Measurements from ENCODE around the gene MACROD2.
"Not testable (repeated sequence)": the region's sequence is repeated elsewhere in the genome, so short reads cannot be mapped to it uniquely, and the experiment has no call there.

The MACROD2 gene

DNA sequence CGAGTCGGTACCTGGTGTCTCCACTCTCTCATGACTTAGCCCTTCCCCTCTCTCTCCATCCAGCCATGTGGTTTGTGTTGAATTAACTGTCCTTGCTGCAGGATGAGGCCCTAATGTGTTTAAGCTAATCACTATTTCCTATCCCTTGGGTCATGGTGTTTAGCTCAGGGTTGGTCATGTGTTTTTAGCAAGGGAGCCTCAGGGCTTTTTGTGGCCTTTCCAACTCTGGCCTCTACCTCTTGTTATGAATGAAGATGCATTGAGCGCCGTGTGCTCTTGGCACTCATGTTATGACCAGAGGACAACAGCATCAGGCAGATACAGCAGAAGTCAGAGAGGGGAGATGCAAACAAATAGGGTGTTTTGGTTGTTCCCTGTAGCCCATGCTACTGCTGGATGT is 1016.3 kb downstream of the MACROD2 start:
- no peak for DNase-seq (ENCODE audit: low spot score)
- TF ChIP-seq, protein P1, sequence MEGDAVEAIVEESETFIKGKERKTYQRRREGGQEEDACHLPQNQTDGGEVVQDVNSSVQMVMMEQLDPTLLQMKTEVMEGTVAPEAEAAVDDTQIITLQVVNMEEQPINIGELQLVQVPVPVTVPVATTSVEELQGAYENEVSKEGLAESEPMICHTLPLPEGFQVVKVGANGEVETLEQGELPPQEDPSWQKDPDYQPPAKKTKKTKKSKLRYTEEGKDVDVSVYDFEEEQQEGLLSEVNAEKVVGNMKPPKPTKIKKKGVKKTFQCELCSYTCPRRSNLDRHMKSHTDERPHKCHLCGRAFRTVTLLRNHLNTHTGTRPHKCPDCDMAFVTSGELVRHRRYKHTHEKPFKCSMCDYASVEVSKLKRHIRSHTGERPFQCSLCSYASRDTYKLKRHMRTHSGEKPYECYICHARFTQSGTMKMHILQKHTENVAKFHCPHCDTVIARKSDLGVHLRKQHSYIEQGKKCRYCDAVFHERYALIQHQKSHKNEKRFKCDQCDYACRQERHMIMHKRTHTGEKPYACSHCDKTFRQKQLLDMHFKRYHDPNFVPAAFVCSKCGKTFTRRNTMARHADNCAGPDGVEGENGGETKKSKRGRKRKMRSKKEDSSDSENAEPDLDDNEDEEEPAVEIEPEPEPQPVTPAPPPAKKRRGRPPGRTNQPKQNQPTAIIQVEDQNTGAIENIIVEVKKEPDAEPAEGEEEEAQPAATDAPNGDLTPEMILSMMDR (IDR thresholded peaks at IDR 0.05; ENCODE audit: extremely low read depth, missing control alignments) = no peak

DNA sequence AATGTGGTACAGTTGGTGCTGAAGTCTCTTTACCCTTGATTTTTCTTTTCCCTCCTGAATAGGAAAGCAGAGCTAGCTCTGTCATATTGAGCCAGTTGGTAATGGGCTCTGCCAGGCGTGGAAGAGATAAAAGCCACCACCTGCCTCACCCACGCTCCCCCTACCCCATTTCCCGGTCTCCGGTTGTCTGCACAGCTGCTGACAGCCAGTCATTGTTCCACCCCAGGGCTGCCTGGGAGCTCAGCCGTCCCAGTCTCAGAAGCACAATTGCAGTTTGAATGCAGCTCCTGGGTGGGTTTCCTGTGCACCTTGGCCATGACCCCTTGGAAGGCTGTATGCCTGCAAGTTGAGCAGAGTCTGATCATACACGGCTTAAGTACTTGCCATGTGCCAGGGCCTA is 1017.2 kb downstream of the MACROD2 start:
- no peak for DNase-seq (ENCODE audit: low spot score)
- TF ChIP-seq, protein P1 (IDR thresholded peaks at IDR 0.05; ENCODE audit: extremely low read depth, missing control alignments) = no peak

DNA sequence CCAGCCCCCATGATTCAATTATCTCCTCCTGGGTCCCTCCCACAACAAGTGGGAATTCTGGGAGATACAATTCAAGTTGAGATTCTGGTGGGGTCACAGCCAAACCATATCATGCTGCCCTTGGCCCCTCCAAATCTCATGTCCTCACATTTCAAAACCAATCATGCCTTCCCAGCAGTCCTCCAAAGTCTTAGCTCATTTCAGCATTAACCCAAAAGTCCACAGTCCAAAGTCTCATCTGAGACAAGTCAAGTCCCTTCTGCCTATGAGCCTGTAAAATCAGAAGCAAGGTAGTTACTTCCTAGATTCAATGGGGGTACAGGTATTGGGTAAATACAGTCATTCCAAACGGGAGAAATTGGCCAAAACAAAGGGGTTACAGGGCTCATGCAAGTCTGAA is 1021.6 kb downstream of the MACROD2 start:
- DNase-seq (ENCODE audit: low spot score) = not testable (repeated sequence)

DNA sequence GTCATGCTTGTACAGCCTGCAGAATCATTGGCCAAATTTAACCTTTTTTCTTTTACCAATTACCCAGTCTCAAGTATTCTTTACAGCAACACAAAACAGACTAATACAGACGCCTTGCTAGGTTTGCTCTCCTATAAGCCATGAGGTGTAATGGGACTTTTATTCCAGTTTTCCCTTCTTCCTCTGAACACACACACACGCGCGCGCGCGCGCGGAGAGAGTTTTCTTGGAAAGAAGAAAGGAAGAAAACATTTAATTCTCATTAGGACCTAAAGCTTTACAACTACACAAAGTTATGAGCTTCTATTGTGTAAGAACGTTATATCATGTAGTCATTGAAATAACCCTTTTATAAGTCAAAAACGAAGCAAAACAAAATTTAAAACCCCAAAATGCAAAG is 1023.6 kb downstream of the MACROD2 start:
- no peak for DNase-seq (ENCODE audit: low spot score)
- TF ChIP-seq, protein P1 (IDR thresholded peaks at IDR 0.05; ENCODE audit: extremely low read depth, missing control alignments) = no peak

DNA sequence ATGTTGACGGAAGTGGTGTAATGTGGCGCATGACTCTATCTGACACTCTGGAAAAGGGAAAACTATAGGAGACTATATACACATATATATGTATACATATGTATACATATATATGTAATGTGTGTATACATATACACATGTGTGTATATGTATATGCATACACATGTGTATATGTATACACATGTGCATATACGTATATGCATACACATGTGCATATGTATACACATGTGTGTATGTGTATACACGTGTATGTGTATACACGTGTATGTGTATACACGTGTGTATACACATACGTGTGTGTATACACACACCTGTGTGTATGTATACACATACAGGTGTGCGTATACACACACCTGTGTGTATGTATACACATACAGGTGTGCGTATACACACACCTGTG is 1025.5 kb downstream of the MACROD2 start:
- TF ChIP-seq, protein P1 (IDR thresholded peaks at IDR 0.05; ENCODE audit: extremely low read depth, missing control alignments) = no peak
- DNase-seq (ENCODE audit: low spot score) = no peak

DNA sequence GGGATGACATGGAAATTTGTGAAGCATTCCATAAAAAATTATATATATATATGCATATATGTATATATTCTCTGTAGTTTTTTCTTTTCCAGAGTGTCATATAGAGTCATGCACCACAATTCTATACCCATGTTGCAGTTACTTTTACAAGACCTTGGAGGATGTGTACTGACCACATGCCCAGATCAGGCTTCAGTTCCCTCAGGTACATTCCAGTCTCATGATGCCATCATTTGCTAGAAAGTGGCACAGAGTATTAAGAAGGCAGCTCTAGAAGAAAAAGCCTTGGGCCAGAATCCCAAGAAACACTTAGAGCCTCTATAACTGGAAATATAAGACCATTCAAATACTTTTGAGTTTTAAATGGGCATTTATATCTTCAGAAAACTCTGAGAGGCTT is 1027.6 kb downstream of the MACROD2 start:
- TF ChIP-seq, protein P1 (IDR thresholded peaks at IDR 0.05; ENCODE audit: extremely low read depth, missing control alignments) = no peak
- DNase-seq (ENCODE audit: low spot score) = no peak

DNA sequence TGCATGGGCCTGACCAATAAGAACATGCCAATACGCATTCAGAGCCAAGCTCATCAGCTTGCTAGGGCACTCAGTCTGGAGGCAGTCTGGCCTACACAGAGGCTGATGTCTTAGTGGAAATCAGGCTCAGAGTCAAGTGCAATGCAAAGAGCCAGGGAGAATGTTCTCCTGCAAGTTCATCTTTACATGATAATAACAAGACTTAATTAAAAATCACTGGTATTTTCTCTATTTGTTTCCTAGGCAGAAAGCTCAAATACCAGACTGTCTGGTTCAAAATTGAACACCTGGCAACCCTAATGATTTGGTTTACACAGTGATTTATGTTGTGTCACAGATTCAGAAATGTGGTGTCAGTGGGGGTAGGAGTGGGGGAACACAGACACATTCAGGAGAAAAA is 1031.4 kb downstream of the MACROD2 start:
- no peak for DNase-seq (ENCODE audit: low spot score)
- TF ChIP-seq, protein P1 (IDR thresholded peaks at IDR 0.05; ENCODE audit: extremely low read depth, missing control alignments) = no peak

DNA sequence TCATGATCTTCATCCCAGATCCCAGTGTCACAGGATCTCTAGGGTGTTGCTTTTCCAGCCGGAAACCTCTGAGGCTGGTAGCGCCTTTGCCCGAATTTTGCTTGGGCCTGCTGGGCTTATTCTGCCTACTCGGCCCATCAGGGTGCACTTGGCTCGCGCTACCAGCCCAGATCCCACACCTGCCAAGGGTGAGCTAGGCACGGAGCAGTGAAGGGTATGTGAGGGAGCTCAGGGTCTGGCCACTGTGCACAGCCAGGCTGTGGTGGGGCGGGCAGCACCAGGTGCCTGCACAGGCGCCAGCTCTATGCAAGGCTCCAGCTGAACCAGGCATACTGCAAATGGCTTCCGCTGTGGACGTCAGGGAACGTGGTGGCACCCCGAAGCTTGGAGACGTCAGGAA is 1035.5 kb downstream of the MACROD2 start:
- TF ChIP-seq, protein P1 (IDR thresholded peaks at IDR 0.05; ENCODE audit: extremely low read depth, missing control alignments) = no peak
- DNase-seq (ENCODE audit: low spot score) = no peak
